Testis (tissue), 3 donors: ENCODE results near the gene WNT9B. TPM values are rescaled to one million over a fixed set of nuclear protein-coding genes. Genes with fewer than 3 reads are reported as not detected.

Experiments used
- DNase-seq: peaks from one replicate; pipeline ENCODE4 v3.0.0-alpha.2; 2019
- H3K27ac ChIP-seq, 2 donors: fragments of 200-600 bp; sonication (generic); one replicate each; pipeline ENCODE4 v1.5.1; 2019
- H3K27me3 ChIP-seq: fragments of 200-600 bp; sonication (generic); one replicate; pipeline ENCODE4 v1.5.1; 2019
- H3K36me3 ChIP-seq: fragments of 200-600 bp; sonication (generic); one replicate; pipeline ENCODE4 v1.5.1; 2017; ENCODE audit warnings: low read depth; ENCODE audit errors: missing control alignments
- H3K4me1 ChIP-seq: fragments of 200-600 bp; sonication (generic); one replicate; pipeline ENCODE4 v1.5.1; 2019
- H3K4me3 ChIP-seq, 2 donors: fragments of 200-600 bp; sonication (generic); one replicate each; pipeline ENCODE4 v1.5.1; 2017 to 2019
- H3K9me3 ChIP-seq: fragments of 200-600 bp; sonication (generic); one replicate; pipeline ENCODE4 v1.5.1; 2017
- CTCF ChIP-seq, 3 experiments: fragments of 450-650 bp in 2 of 3; fragments of 200-600 bp in 1 of 3; sonication (generic) in 1 of 3; IDR thresholded peaks; one replicate each; pipeline ENCODE4 v1.5.1; 2016 to 2019; ENCODE audit warnings: antibody characterized with exemption in 3 of 3, mild to moderate bottlenecking in 2 of 3, moderate library complexity in 1 of 3
- POLR2A ChIP-seq: fragments of 450-650 bp; IDR thresholded peaks from one replicate; pipeline ENCODE4 v1.6.1; 2017; ENCODE audit warnings: antibody characterized with exemption, mild to moderate bottlenecking, moderate library complexity
- WGBS, 2 donors: methylation state at CpG; one replicate each; pipeline ENCODE4 v1.1.5; 2018; 5-methylcytosine and 5-hydroxymethylcytosine counted together
- intact Hi-C: fragments of 100-400 bp; cut with DNase I; formaldehyde crosslinking; loops from one replicate; pipeline ENCODE4 v1.15.1; 2023; ENCODE audit warnings: low total_unique reads
- polyA plus RNA-seq: library from polyadenylated mRNA; stranded (reverse); fragments of 350-450 nt; fragmentation: Illumina TruSeq; extraction: RNeasy Lipid Tissue Mini Kit (QIAGEN cat#74804); gene quantifications from one replicate; pipeline ENCODE4 v1.2.3, GENCODE V29; 2014; ENCODE audit warnings: low read depth, low replicate concordance; ENCODE audit not compliant: insufficient read depth
- total RNA-seq, 2 donors: library from RNA; depleted of rRNA; stranded (reverse); fragments of >200 nt; gene quantifications; one replicate each; pipeline ENCODE4 v1.2.3, GENCODE V29; 2016

Gene WNT9B
- total and polyA plus RNA-seq, 3 donors from 2014 or later = 0.50 to 1.2 TPM; not detected in 1

- TF ChIP-seq POLR2A (no peak), CTCF (IDR thresholded peaks at IDR 0.05) (no peak)
- H3K36me3 ChIP-seq = no peaks in the 10 kb centered on the region
- intact Hi-C loops = no loop called here
- H3K4me1 ChIP-seq = peaks cover 13% of the 10 kb centered on the region
- H3K9me3 ChIP-seq = no peaks in the 10 kb centered on the region
- H3K4me3 ChIP-seq = no peak overlapping the region
- no peak for DNase-seq
- H3K27me3 ChIP-seq = no peaks in the 10 kb centered on the region
- 26 to 33% methylated on average over 5 of the region's 5 CpGs for WGBS, 2 donors
- H3K27ac ChIP-seq = no peak overlapping the region
These were observed 33.5 kb upstream of the WNT9B start for GRCh38 chr17:46817901-46818209.

GRCh38 chr17:46818316-46818928, 33.0 kb upstream of the WNT9B start, which contains the start of gene WNT3:
WNT3 (minus strand) TSS chr17:46818692; CDS start chr17:46818597, 95 bp downstream.
- 0 to 3% methylated on average over 3 to 46 of the region's 47 CpGs for WGBS, 2 donors
- H3K4me3 ChIP-seq = peak within 1 kb of the TSS in 1 of 2 donors; percentile 18
- intact Hi-C loops = no loop called here
- H3K9me3 ChIP-seq = no peaks in the 10 kb centered on the region
- DNase-seq = peak; percentile 45
- H3K27ac ChIP-seq = no peak within 1 kb of the TSS
- TF ChIP-seq CTCF (IDR thresholded peaks at IDR 0.05) = no peak
- TF ChIP-seq POLR2A = no peak
- H3K36me3 ChIP-seq = no peaks in the 10 kb centered on the region
- peaks cover 13% of the 10 kb centered on the region for H3K4me1 ChIP-seq
- H3K27me3 ChIP-seq = no peaks in the 10 kb centered on the region

- no peaks in the 10 kb centered on the region for H3K36me3 ChIP-seq
- TF ChIP-seq CTCF (IDR thresholded peaks at IDR 0.05) (no peak), POLR2A (no peak)
- WGBS, 2 donors = 3 to 14% methylated on average over 15 to 71 of the region's 72 CpGs
- DNase-seq = no peak
- no peaks in the 10 kb centered on the region for H3K27me3 ChIP-seq
- H3K4me3 ChIP-seq = peak overlapping the region in 1 of 2 donors; percentile 18
- intact Hi-C loops = no loop called here
- H3K27ac ChIP-seq = no peak overlapping the region
- H3K9me3 ChIP-seq = no peaks in the 10 kb centered on the region
- H3K4me1 ChIP-seq = peaks cover 13% of the 10 kb centered on the region
These were observed 32.2 kb upstream of the WNT9B start for GRCh38 chr17:46818929-46819859.

DNA sequence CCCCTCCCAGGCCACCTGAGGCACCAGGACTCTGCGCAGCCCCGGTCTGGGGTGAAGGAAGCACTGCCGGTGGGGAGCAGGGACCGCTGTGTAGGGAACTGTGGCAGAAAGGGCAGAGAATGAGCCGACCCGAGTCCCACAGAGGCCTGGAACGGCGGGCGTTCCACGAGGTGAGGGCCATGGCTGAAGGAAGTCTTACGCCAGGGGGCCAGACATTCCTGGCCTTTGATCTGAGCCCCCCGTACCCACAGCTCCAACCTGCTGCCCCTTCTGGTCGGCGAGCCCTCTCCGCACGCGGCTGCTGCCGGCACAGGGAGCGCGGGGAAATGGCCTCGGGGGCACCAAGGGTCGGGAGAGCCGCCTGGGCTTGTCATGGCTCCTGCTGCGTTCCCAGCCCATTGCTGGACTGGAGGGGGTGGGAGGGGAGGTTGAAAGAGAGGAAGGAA, 31.5 kb upstream of the WNT9B start:
- TF ChIP-seq POLR2A (no peak), CTCF (IDR thresholded peaks at IDR 0.05) (no peak)
- H3K27ac ChIP-seq = no peak overlapping the region
- no peaks in the 10 kb centered on the region for H3K9me3 ChIP-seq
- H3K27me3 ChIP-seq = no peaks in the 10 kb centered on the region
- no peaks in the 10 kb centered on the region for H3K36me3 ChIP-seq
- DNase-seq = no peak
- intact Hi-C loops = no loop called here
- no peak overlapping the region for H3K4me3 ChIP-seq
- H3K4me1 ChIP-seq = peaks cover 13% of the 10 kb centered on the region
- 25% methylated on average over 13 to 24 of the region's 24 CpGs for WGBS, 2 donors
